OCI-LY1 (cell line): ENCODE data around the gene KCNJ12.
"Not testable (repeated sequence)": the region's sequence is repeated elsewhere in the genome, so short reads cannot be mapped to it uniquely, and the experiment has no call there.

Experiments used
- H2AFZ ChIP-seq: fragments of 200-600 bp; sonication (generic), shearing (Covaris generic); 2 replicates; pipeline ENCODE4 v1.6.0; 2014; ENCODE audit warnings: antibody characterized with exemption, mild to moderate bottlenecking, low read length
- H3F3A ChIP-seq: fragments of 200-600 bp; sonication (generic), shearing (Covaris generic); 2 replicates; pipeline ENCODE4 v1.6.0; 2014; ENCODE audit warnings: mild to moderate bottlenecking, antibody characterized with exemption, low read length, moderate library complexity; ENCODE audit not compliant: insufficient read depth
- H3K27ac ChIP-seq: fragments of 200-600 bp; sonication (generic); 2 replicates; pipeline ENCODE4 v1.5.1; 2014; ENCODE audit warnings: low read length, mixed run types, mild to moderate bottlenecking, low read depth; ENCODE audit not compliant: poor library complexity, severe bottlenecking
- H3K27me3 ChIP-seq: fragments of 200-600 bp; sonication (generic); 2 replicates; pipeline ENCODE4 v1.6.0; 2014; ENCODE audit warnings: antibody characterized with exemption, mild to moderate bottlenecking, low read length, moderate library complexity; ENCODE audit not compliant: insufficient read depth
- H3K36me3 ChIP-seq: fragments of 200-600 bp; sonication (generic); 2 replicates; pipeline ENCODE4 v1.6.1; 2014; ENCODE audit warnings: mild to moderate bottlenecking, antibody characterized with exemption, low read length, moderate library complexity, mixed read lengths; ENCODE audit not compliant: insufficient read depth
- H3K4me1 ChIP-seq: fragments of 200-600 bp; sonication (generic); 2 replicates; pipeline ENCODE4 v1.5.1; 2014; ENCODE audit warnings: mild to moderate bottlenecking, low read length, moderate library complexity; ENCODE audit not compliant: insufficient read depth, severe bottlenecking
- H3K4me2 ChIP-seq: fragments of 200-600 bp; sonication (generic), shearing (Covaris generic); 2 replicates; pipeline ENCODE4 v1.6.1; 2014; ENCODE audit warnings: low read length
- H3K4me3 ChIP-seq: fragments of 200-600 bp; sonication (generic); 2 replicates; pipeline ENCODE4 v1.5.1; 2014; ENCODE audit warnings: low read length, low read depth, mild to moderate bottlenecking, mixed read lengths; ENCODE audit not compliant: poor library complexity, severe bottlenecking
- H3K79me2 ChIP-seq: fragments of 200-600 bp; shearing (Covaris generic); 2 replicates; pipeline ENCODE4 v1.6.1; 2016; ENCODE audit warnings: mixed run types, low read length, mixed read lengths; ENCODE audit not compliant: insufficient read depth
- H3K9ac ChIP-seq: fragments of 200-600 bp; sonication (generic), shearing (Covaris generic); 2 replicates; pipeline ENCODE4 v1.6.1; 2014; ENCODE audit warnings: mild to moderate bottlenecking, low read length, mixed read lengths
- H3K9me2 ChIP-seq: fragments of 200-600 bp; sonication (generic), shearing (Covaris generic); 2 replicates; pipeline ENCODE4 v1.6.1; 2014; ENCODE audit warnings: low read depth, mild to moderate bottlenecking, low read length, mixed read lengths
- H3K9me3 ChIP-seq: fragments of 200-600 bp; shearing (Covaris generic); 2 replicates; pipeline ENCODE4 v1.6.1; 2014; ENCODE audit warnings: low read length, mixed read lengths
- H4K20me1 ChIP-seq: fragments of 200-600 bp; sonication (generic), shearing (Covaris generic); 2 replicates; pipeline ENCODE4 v1.6.0; 2016; ENCODE audit warnings: mild to moderate bottlenecking, low read length; ENCODE audit not compliant: insufficient read depth
- EZH2 ChIP-seq: fragments of 200-600 bp; sonication (generic), shearing (Covaris generic); IDR thresholded peaks from 2 replicates; pipeline ENCODE4 v1.8.0; 2017; ENCODE audit warnings: borderline replicate concordance, mixed run types, mild to moderate bottlenecking, antibody characterized with exemption, low read length, moderate library complexity, mixed read lengths
- TF ChIP-seq, protein P1 (sequence below): fragments of 200-600 bp; sonication (generic), shearing (Covaris generic); IDR thresholded peaks from 2 replicates; pipeline ENCODE4 v1.5.1; 2017; ENCODE audit warnings: mild to moderate bottlenecking, antibody characterized with exemption, low read length, moderate library complexity, mixed read lengths

Gene KCNJ12

DNA sequence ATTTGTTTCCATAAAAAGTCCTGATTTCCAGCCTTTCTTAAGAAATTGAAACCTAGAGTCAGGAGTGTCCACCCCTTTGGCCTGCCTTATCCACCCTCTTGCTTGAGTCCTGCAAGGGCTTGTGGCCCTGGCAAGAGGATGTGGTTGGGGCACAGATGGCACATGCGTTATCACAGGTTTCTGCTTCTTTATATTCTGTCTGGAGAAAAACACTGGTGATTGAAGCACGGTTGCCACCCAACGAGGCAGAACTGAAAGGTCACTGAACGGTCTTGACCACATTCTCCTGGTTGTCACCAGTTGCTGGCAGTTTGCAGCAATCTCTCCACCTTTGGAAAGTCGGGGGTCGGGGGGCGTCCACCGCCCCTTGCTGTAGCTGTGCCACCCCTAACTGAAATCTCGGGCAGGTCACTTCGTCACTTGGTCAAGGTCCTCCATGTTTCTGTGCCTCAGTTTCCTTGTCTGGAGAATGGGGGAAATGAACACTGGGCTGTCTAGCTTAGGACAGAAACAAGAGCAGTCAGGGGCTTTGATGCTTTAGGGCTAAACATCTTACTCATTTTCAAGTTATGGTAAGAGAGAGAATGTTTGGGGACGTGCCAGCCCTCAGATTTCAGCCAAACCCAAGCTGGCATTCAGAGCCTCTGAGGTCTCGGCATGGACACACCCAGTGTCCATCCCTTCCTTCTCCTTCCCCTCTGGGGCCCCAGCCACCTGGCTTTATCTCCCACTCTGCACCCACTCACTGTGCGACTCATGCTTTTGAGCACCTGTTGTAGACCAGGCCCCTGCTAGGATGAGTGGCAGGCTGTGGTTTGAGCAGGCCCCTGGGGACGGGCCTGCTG, 27.9 kb upstream of the KCNJ12 start:
- H3K4me3 ChIP-seq, H4K20me1 ChIP-seq, H3K36me3 ChIP-seq, H3K9me2 ChIP-seq, H3K27me3 ChIP-seq, H2AFZ ChIP-seq, H3F3A ChIP-seq, H3K4me2 ChIP-seq, H3K9ac ChIP-seq, H3K79me2 ChIP-seq, H3K9me3 ChIP-seq: not testable (repeated sequence)
- H3K27ac ChIP-seq, result peak overlapping the region; percentile 88
- peaks cover 40% of the 10 kb centered on the region for H3K4me1 ChIP-seq

DNA sequence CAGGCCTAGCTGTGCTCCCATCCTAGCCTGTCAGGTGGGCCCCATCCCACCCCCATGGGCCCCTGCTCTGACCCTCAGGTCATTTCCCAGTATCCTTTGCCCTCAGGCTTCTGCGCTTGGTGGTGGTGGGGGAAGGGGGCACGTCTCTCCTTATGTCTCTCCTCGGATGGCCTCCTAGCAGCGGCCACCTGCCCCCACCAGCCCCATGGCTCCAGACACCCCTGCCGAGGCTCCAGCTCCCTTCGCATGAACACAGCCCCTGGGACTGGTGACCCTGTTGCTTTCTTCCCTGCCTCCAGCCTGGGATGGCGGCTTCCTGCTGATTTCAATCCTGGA, 27.3 kb upstream of the KCNJ12 start:
- H3K36me3 ChIP-seq, H3K79me2 ChIP-seq, H3F3A ChIP-seq, H3K9ac ChIP-seq, H3K4me2 ChIP-seq, H3K9me3 ChIP-seq, H2AFZ ChIP-seq, H3K27me3 ChIP-seq, H4K20me1 ChIP-seq, H3K4me3 ChIP-seq, H3K9me2 ChIP-seq: not testable (repeated sequence)
- Histone ChIP-seq H3K4me1 (peaks cover 40% of the 10 kb centered on the region), H3K27ac (peak overlapping the region; percentile 88)

DNA sequence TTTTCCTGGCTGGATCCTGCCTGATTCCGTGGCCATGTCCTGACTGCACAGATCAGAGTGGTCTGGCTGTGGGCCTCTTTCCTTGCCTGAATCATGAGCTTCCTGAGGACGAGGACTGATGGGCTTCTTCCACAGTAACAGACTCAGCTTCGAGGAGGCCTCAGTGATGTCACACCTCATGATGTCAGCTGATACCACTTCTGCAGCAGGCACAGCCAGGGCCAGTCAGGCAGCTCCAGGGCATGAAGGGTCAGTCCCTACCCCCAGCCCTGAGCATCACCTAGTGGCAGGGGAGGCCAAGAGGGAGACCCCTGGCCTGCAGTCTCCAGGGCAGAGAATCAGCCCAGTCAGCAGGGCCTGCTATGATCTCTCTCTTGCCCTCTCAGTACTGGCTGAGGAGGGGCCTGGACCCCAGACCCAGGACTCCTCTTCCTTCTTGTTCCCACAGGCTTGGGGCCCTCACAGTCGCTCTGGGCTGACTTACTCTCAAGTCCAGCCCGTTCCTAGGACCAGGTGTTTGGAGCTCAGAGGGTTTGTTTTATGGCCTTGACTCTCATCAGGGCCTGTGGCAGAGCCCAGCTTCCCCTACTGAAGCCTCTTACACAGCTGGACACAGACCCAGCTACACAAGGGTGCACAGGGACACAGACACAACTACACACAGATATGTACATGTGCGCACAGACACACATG, 26.7 kb upstream of the KCNJ12 start:
- not testable (repeated sequence) for H3K79me2 ChIP-seq, H3K9me3 ChIP-seq, H3K36me3 ChIP-seq, H4K20me1 ChIP-seq, H3K4me3 ChIP-seq, H3F3A ChIP-seq, H3K9me2 ChIP-seq, H2AFZ ChIP-seq, H3K27me3 ChIP-seq
- H3K9ac ChIP-seq, result peak overlapping the region; percentile 13; the same call in 1 of the 2 replicates
- peaks cover 36% of the 10 kb centered on the region for H3K4me1 ChIP-seq
- H3K27ac ChIP-seq, result peak overlapping the region; percentile 88
- H3K4me2 ChIP-seq, result peak overlapping the region; percentile 1; the same call in 1 of the 2 replicates

DNA sequence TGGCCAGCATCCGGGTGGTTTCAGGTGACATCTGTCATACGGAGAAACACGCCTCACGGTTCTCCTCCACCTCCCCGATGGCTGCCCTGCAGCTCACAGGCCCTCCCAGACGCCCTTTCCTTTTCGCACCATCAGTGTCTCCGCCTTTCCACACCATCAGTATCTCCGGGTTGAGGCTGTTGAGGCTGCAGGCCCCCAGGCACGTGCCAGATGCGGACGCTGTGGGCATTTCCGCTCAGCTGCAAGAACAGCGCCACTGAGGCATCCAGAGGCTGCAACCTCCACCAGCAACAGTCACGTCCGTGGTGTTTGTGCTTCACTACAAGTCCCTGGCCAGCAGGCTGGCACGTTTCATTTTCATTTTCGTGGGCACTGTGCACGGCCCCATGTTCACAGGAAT, 25.7 kb upstream of the KCNJ12 start:
- H4K20me1 ChIP-seq, H3F3A ChIP-seq, H3K27me3 ChIP-seq, H3K9me2 ChIP-seq, H3K9me3 ChIP-seq, H3K79me2 ChIP-seq, H3K9ac ChIP-seq, H3K36me3 ChIP-seq, H2AFZ ChIP-seq: not testable (repeated sequence)
- Histone ChIP-seq H3K4me1 (peaks cover 27% of the 10 kb centered on the region), H3K4me2 (peak overlapping the region; percentile 31), H3K27ac (peak overlapping the region; percentile 67), H3K4me3 (peak overlapping the region; percentile 22)

DNA sequence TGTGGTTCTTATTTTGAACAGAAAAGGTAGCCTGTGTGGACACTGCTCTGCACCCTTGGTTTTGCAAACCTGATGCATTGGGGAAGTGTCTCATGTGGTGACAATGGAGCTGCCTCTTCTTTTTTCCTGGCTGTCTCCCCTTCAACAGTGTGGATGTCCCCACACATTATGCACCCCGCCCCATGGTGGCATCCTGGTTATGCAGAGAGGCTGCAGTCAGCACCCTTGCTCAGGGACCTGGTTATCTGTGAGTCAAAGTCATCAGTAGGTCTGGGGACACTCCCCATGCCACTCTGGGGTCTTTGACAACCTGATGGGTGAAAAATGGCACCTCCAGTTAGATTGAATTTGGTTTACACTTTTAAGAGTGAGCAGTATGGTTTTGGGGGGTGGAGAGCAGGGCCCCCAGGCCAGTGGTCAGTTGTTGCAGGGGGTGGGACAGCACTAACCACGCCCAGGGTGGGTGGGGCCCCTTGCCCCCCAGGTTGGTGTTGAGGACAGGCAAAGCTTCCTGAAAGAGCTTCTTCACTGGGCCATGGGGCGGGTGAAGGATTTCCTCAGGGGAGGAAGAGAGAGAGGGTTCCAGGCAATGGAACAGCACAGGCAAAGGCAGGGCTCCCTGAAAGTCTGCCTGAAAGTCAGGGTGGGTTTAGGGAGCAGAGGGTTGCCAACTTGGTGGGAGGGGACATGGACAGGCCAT, 24.6 kb upstream of the KCNJ12 start:
- Histone ChIP-seq H3K36me3 (no peaks in the 10 kb centered on the region), H3K79me2 (no peaks in the 10 kb centered on the region), H3K4me1 (peaks cover 25% of the 10 kb centered on the region), H3K27me3 (no peaks in the 10 kb centered on the region), H3K9me2 (no peaks in the 10 kb centered on the region), H2AFZ (no peak overlapping the region), H3F3A (no peaks in the 10 kb centered on the region), H3K9ac (no peak overlapping the region), H4K20me1 (no peaks in the 10 kb centered on the region), H3K4me3 (no peak overlapping the region), H3K27ac (no peak overlapping the region), H3K9me3 (no peaks in the 10 kb centered on the region), H3K4me2 (no peak overlapping the region)
- TF ChIP-seq, protein P1, sequence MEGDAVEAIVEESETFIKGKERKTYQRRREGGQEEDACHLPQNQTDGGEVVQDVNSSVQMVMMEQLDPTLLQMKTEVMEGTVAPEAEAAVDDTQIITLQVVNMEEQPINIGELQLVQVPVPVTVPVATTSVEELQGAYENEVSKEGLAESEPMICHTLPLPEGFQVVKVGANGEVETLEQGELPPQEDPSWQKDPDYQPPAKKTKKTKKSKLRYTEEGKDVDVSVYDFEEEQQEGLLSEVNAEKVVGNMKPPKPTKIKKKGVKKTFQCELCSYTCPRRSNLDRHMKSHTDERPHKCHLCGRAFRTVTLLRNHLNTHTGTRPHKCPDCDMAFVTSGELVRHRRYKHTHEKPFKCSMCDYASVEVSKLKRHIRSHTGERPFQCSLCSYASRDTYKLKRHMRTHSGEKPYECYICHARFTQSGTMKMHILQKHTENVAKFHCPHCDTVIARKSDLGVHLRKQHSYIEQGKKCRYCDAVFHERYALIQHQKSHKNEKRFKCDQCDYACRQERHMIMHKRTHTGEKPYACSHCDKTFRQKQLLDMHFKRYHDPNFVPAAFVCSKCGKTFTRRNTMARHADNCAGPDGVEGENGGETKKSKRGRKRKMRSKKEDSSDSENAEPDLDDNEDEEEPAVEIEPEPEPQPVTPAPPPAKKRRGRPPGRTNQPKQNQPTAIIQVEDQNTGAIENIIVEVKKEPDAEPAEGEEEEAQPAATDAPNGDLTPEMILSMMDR, result no peak
- TF ChIP-seq EZH2, result no peak
